A673 (cell line): ENCODE data around the gene RXRA. TPM values are rescaled to one million over a fixed set of nuclear protein-coding genes. Genes with fewer than 3 reads are reported as not detected.

Source experiments
- BruUV-seq: library from RNA; stranded (reverse); fragments of 400-500 nt; replicated peaks from 2 replicates; lab custom pipeline; 2021; lab: Mats Ljungman, UMichigan
- CTCF ChIA-PET: fragments of 300-600 bp; sonication (Branson Sonifier 250); formaldehyde crosslinking; loops from one replicate; lab custom pipeline; 2022; ENCODE audit warnings: antibody characterized with exemption; lab: Charles Lee
- POLR2A ChIA-PET: fragments of 300-600 bp; sonication (Branson Sonifier 250); formaldehyde crosslinking; loops from one replicate; lab custom pipeline; 2022; ENCODE audit warnings: antibody characterized with exemption; ENCODE audit not compliant: low non-redundant PET; lab: Charles Lee
- DNase-seq: peaks from one replicate; pipeline ENCODE4 v3.0.0-alpha.2; 2015; ENCODE audit warnings: low spot score
- H3K27ac ChIP-seq: fragments of 200-600 bp; sonication (generic); 2 replicates; pipeline ENCODE4 v1.5.1; 2016; ENCODE audit warnings: mixed run types, low read depth, mild to moderate bottlenecking, mixed read lengths, antibody characterized with exemption, low read length; ENCODE audit not compliant: poor library complexity, severe bottlenecking
- H3K27me3 ChIP-seq: fragments of 200-600 bp; sonication (generic); replicated peaks from 2 replicates; pipeline ENCODE4 v1.6.1; 2017; ENCODE audit warnings: mixed run types, low read depth, mild to moderate bottlenecking, mixed read lengths, antibody characterized with exemption, low read length; ENCODE audit not compliant: insufficient read depth, poor library complexity
- H3K36me3 ChIP-seq: fragments of 200-600 bp; sonication (generic); 2 replicates; pipeline ENCODE4 v1.6.1; 2016; ENCODE audit warnings: mixed run types, mild to moderate bottlenecking, mixed read lengths, antibody characterized with exemption, low read length; ENCODE audit not compliant: insufficient read depth, poor library complexity, severe bottlenecking
- H3K4me1 ChIP-seq: fragments of 200-600 bp; sonication (generic); 2 replicates; pipeline ENCODE4 v1.6.1; 2017; ENCODE audit warnings: mixed run types, mild to moderate bottlenecking, mixed read lengths, antibody characterized with exemption, low read length; ENCODE audit not compliant: insufficient read depth, poor library complexity, severe bottlenecking
- H3K4me3 ChIP-seq: fragments of 200-600 bp; sonication (generic); 2 replicates; pipeline ENCODE4 v1.5.1; 2016; ENCODE audit warnings: low read depth, mixed run types, mild to moderate bottlenecking, mixed read lengths, low read length; ENCODE audit not compliant: poor library complexity, severe bottlenecking
- H3K9me3 ChIP-seq: fragments of 200-600 bp; sonication (generic); 2 replicates; pipeline ENCODE4 v1.6.1; 2016; ENCODE audit warnings: mixed run types, low read depth, mild to moderate bottlenecking, mixed read lengths, antibody characterized with exemption, low read length; ENCODE audit not compliant: poor library complexity, severe bottlenecking
- EZH2 ChIP-seq: fragments of 200-600 bp; sonication (generic); IDR thresholded peaks from 2 replicates; pipeline ENCODE4 v1.6.1; 2017; ENCODE audit warnings: borderline replicate concordance, low read depth, mild to moderate bottlenecking, mixed read lengths, antibody characterized with exemption, low read length; ENCODE audit not compliant: poor library complexity, severe bottlenecking
- intact Hi-C: fragments of 100-400 bp; cut with micrococcal nuclease; formaldehyde crosslinking; loops from one replicate; pipeline ENCODE4 v1.10.0; 2022; ENCODE audit not compliant: unreplicated experiment
- total RNA-seq: library from RNA; stranded (reverse); gene quantifications from 2 replicates; pipeline ENCODE4 v1.2.3, GENCODE V29; 2021
- TF ChIP-seq, protein P1 (sequence below): fragments of 300-800, 200-600 bp; sonication (generic); conservative IDR thresholded peaks from 2 replicates; pipeline ENCODE4 v1.5.1; 2017; ENCODE audit warnings: low read depth, mild to moderate bottlenecking, antibody characterized with exemption, low read length, moderate library complexity, mixed read lengths

The RXRA gene
- total RNA-seq, 1 experiment from 2014 or later = 54.1 TPM

DNA sequence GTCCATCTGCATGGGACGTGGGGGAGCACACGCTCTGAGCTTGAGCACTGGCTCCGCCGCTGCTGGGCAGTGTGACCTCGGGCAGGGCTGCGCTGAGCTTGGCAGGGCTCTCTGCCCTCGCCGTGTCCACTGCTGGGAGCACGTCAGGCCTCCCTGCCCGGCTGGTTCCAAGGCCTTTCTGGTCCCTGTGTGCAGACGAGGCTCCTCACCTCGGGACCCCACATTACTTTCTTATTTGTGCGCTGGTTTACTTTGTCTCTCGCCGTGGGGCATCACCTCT is 43.9 kb downstream of the RXRA start:
- CTCF ChIA-PET = no interaction called here

DNA sequence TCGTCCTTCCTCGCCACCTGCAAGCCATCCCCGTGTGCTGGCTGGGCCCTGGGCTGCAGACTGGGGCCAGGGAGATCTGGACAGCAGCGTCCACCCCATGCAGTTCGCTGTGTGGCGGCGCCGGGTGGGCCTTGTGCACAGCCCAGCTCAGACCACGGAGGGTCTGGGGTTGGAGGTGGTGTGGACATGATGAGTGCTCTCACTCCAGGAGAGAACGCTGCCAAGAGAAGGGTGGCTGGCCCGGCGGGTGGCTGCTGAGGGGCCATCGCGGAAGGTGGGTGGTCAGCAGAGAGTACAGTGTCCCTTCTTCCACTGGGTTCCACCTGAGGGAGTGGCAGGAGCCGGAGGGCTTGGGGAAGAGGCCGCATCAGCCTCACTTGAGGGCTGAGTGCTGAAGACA is 44.4 kb downstream of the RXRA start:
- Histone ChIP-seq H3K9me3 (no peaks in the 10 kb centered on the region), H3K27ac (no peak overlapping the region), H3K27me3 (no peaks in the 10 kb centered on the region), H3K4me3 (no peak overlapping the region), H3K36me3 (no peaks in the 10 kb centered on the region), H3K4me1 (peaks cover 58% of the 10 kb centered on the region)
- DNase-seq = no peak
- BruUV-seq = no TSS peak
- TF ChIP-seq, protein P1, sequence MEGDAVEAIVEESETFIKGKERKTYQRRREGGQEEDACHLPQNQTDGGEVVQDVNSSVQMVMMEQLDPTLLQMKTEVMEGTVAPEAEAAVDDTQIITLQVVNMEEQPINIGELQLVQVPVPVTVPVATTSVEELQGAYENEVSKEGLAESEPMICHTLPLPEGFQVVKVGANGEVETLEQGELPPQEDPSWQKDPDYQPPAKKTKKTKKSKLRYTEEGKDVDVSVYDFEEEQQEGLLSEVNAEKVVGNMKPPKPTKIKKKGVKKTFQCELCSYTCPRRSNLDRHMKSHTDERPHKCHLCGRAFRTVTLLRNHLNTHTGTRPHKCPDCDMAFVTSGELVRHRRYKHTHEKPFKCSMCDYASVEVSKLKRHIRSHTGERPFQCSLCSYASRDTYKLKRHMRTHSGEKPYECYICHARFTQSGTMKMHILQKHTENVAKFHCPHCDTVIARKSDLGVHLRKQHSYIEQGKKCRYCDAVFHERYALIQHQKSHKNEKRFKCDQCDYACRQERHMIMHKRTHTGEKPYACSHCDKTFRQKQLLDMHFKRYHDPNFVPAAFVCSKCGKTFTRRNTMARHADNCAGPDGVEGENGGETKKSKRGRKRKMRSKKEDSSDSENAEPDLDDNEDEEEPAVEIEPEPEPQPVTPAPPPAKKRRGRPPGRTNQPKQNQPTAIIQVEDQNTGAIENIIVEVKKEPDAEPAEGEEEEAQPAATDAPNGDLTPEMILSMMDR = no peak
- TF ChIP-seq EZH2 = no peak
- POLR2A ChIA-PET = no interaction called here
- CTCF ChIA-PET = no interaction called here
- intact Hi-C loops = no loop called here

More for the DNA sequence above, 43.9 kb downstream of the RXRA start:
- intact Hi-C loops = no loop called here
- H3K9me3 ChIP-seq = no peaks in the 10 kb centered on the region
- H3K27me3 ChIP-seq = no peaks in the 10 kb centered on the region
- peak overlapping the region; percentile 47 for H3K27ac ChIP-seq
- no peak for DNase-seq
- BruUV-seq = no TSS peak
- H3K36me3 ChIP-seq = no peaks in the 10 kb centered on the region
- POLR2A ChIA-PET = no interaction called here
- peaks cover 59% of the 10 kb centered on the region for H3K4me1 ChIP-seq
- TF ChIP-seq, protein P1 = no peak
- TF ChIP-seq EZH2 = no peak
- no peak overlapping the region for H3K4me3 ChIP-seq

DNA sequence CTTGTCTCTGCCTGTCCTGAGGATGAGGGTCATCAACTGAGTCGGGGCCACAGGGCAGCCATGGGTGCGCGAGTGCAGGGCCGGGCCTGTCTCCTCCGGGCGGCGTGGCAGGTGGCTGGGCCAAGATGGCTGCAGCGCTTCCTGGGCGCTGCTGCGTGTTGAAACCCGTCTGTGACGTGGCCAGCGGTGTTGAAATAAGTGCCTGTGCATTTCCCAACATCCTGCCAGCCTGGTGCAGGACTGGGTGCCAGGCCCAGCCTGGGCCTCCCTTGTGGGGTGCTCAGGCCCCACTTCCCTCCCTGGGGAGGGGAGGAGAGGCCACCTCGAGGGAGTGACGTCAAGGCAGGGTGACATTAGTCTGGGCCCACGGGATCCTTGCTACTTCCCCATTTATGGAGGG is 45.5 kb downstream of the RXRA start:
- no peak overlapping the region for H3K4me3 ChIP-seq
- BruUV-seq = no TSS peak
- intact Hi-C loops = no loop called here
- no peaks in the 10 kb centered on the region for H3K27me3 ChIP-seq
- H3K9me3 ChIP-seq = no peaks in the 10 kb centered on the region
- TF ChIP-seq, protein P1 = no peak
- no peak for TF ChIP-seq EZH2
- no peak for DNase-seq
- H3K4me1 ChIP-seq = peaks cover 57% of the 10 kb centered on the region
- CTCF ChIA-PET = no interaction called here
- no peaks in the 10 kb centered on the region for H3K36me3 ChIP-seq
- POLR2A ChIA-PET = no interaction called here
- H3K27ac ChIP-seq = no peak overlapping the region
